Raji (cell line): ENCODE measurements around the gene GRIK4.

Source experiments
- POLR2A ChIP-seq: IDR thresholded peaks from 2 replicates; pipeline ENCODE4 v1.6.1; 2011; ENCODE audit warnings: low read depth, low read length, control low read depth; ENCODE audit not compliant: insufficient read depth

The GRIK4 gene

GRCh38 chr11:120590472-120590871 is 78.9 kb downstream of the GRIK4 start:
- no peak for TF ChIP-seq POLR2A

- TF ChIP-seq POLR2A = no peak
These were observed 83.2 kb downstream of the GRIK4 start for GRCh38 chr11:120594746-120595145.

GRCh38 chr11:120595557-120595956 is 84.0 kb downstream of the GRIK4 start:
- no peak for TF ChIP-seq POLR2A

GRCh38 chr11:120597250-120598215 is 86.0 kb downstream of the GRIK4 start:
- no peak for TF ChIP-seq POLR2A

- TF ChIP-seq POLR2A = no peak
These were observed 87.1 kb downstream of the GRIK4 start for GRCh38 chr11:120598517-120599257.

GRCh38 chr11:120599816-120600420 is 88.4 kb downstream of the GRIK4 start:
- TF ChIP-seq POLR2A = no peak

- TF ChIP-seq POLR2A = no peak
These were observed 90.0 kb downstream of the GRIK4 start for GRCh38 chr11:120601536-120601935.

GRCh38 chr11:120603071-120603470 is 91.5 kb downstream of the GRIK4 start:
- no peak for TF ChIP-seq POLR2A

GRCh38 chr11:120605469-120605868 is 93.9 kb downstream of the GRIK4 start:
- no peak for TF ChIP-seq POLR2A

- TF ChIP-seq POLR2A = no peak
These were observed 94.9 kb downstream of the GRIK4 start for GRCh38 chr11:120606211-120607010.

- no peak for TF ChIP-seq POLR2A
These were observed 96.5 kb downstream of the GRIK4 start for GRCh38 chr11:120608061-120608460.

- no peak for TF ChIP-seq POLR2A
These were observed 97.2 kb downstream of the GRIK4 start for GRCh38 chr11:120608760-120609211.

GRCh38 chr11:120610111-120610510 is 98.6 kb downstream of the GRIK4 start:
- no peak for TF ChIP-seq POLR2A

GRCh38 chr11:120611581-120611980 is 100.0 kb downstream of the GRIK4 start:
- TF ChIP-seq POLR2A = no peak
